ENCODE data around the gene FAM184B. TPM values are rescaled to one million over a fixed set of nuclear protein-coding genes. Genes with fewer than 3 reads are reported as not detected.

Gene FAM184B
- total and polyA plus RNA-seq, 2 of the 4 experiments (the other 2 are of a cell fraction) = 0.07 to 0.18 TPM

- no peaks in the 10 kb centered on the region for H3K79me1 ChIP-seq (ENCODE audit: low read depth in 1 of 2, low read length in 2 of 2)
- intact Hi-C loops (cut with micrococcal nuclease) = no loop called here
- H4K8ac ChIP-seq (ENCODE audit: low read depth in 2 of 2, low read length in 2 of 2) = no peak overlapping the region
- H2BK120ac ChIP-seq (ENCODE audit: low read depth, low read length) = no peak overlapping the region
- no peaks in the 10 kb centered on the region for H3K9me1 ChIP-seq (ENCODE audit: insufficient read depth, low read length)
- no peak overlapping the region for H4K5ac ChIP-seq (ENCODE audit: low read depth, low read length)
- H3K4ac ChIP-seq (ENCODE audit: low read depth, low read length) = no peak overlapping the region
- no peak overlapping the region for H3K56ac ChIP-seq (ENCODE audit: extremely low read depth, insufficient read depth, low read length)
- no peak overlapping the region for H2AFZ ChIP-seq (replicated peaks; ENCODE audit: low read length, poor library complexity)
- CTCF ChIA-PET = no interaction called here
- no peak overlapping the region for H2BK5ac ChIP-seq (ENCODE audit: low read depth, low read length, poor library complexity, severe bottlenecking)
- no peak overlapping the region for H4K91ac ChIP-seq (ENCODE audit: insufficient read depth, low read depth, low read length)
- no peak overlapping the region for H3K18ac ChIP-seq (ENCODE audit: low read depth, low read length)
- no peak overlapping the region for H3K14ac ChIP-seq (replicated peaks; ENCODE audit: low read depth, low read length)
- no peak overlapping the region for H2AK5ac ChIP-seq (ENCODE audit: low read depth, low read length)
- H2BK20ac ChIP-seq (ENCODE audit: low read depth, low read length) = no peak overlapping the region
- ATAC-seq (ENCODE audit: low read depth) (no peak), DNase-seq (no peak)
- in situ Hi-C loops (cut with MboI; ENCODE audit: low sequenced_read_pairs) = no loop called here
- BruUV-seq (replicated peaks) = no TSS peak
- H3K9me3 ChIP-seq (ENCODE audit: control insufficient read depth, insufficient read depth, low read length) = no peaks in the 10 kb centered on the region
- TF ChIP-seq USF2 (IDR thresholded peaks at IDR 0.05; ENCODE audit: low read depth, low read length) (no peak), CTCF (conservative IDR thresholded peaks at IDR 0.05; ENCODE audit: low read depth, low read length) (no peak), SMC3 (IDR thresholded peaks at IDR 0.05; ENCODE audit: low read depth, low read length) (no peak), MAZ (IDR thresholded peaks at IDR 0.05; ENCODE audit: borderline replicate concordance, low read depth, low read length) (no peak), CEBPB (IDR thresholded peaks at IDR 0.05; ENCODE audit: low read depth, low read length) (no peak), NFE2L2 (IDR thresholded peaks at IDR 0.05; ENCODE audit: low read depth, low read length) (no peak), CHD1 (IDR thresholded peaks at IDR 0.05; ENCODE audit: low read depth, low read length) (no peak), FOS (IDR thresholded peaks at IDR 0.05; ENCODE audit: low read depth, low read length) (no peak), MAFK (IDR thresholded peaks at IDR 0.05; ENCODE audit: low read depth, low read length) (no peak), POLR2A (IDR thresholded peaks at IDR 0.05; ENCODE audit: low read depth, low read length) (no peak), RCOR1 (IDR thresholded peaks at IDR 0.05; ENCODE audit: insufficient replicate concordance, low read length) (no peak), RFX5 (IDR thresholded peaks at IDR 0.05; ENCODE audit: low read depth, low read length) (no peak), RAD21 (IDR thresholded peaks at IDR 0.05; ENCODE audit: low read length) (no peak), ELK1 (IDR thresholded peaks at IDR 0.05; ENCODE audit: borderline replicate concordance, low read depth, low read length) (no peak), MXI1 (IDR thresholded peaks at IDR 0.05; ENCODE audit: borderline replicate concordance, low read depth, low read length) (no peak)
- H3K23ac ChIP-seq (ENCODE audit: low read depth, low read length) = no peak overlapping the region
- H4K20me1 ChIP-seq (ENCODE audit: insufficient read depth, low read length) = no peaks in the 10 kb centered on the region
- no peaks in the 10 kb centered on the region for H3K36me3 ChIP-seq (ENCODE audit: control insufficient read depth, insufficient read depth, low read length)
- no peak overlapping the region for H2BK15ac ChIP-seq (ENCODE audit: low read depth, low read length)
- peaks cover 5% of the 10 kb centered on the region; the same call in 1 of the 2 replicates for H3K4me1 ChIP-seq (ENCODE audit: control insufficient read depth, insufficient read depth, low read length)
- dilution Hi-C loops (cut with HindIII; ENCODE audit: low sequenced_read_pairs, unreplicated experiment) = no loop called here
- no peak overlapping the region for H3K4me3 ChIP-seq (ENCODE audit: insufficient read depth, low read depth, low read length)
- no peak overlapping the region for H3K4me2 ChIP-seq (ENCODE audit: low read depth, low read length)
- H2AK9ac ChIP-seq (replicated peaks; ENCODE audit: low read depth, low read length, poor library complexity) = no peak overlapping the region
- no peak overlapping the region for H3K27ac ChIP-seq (ENCODE audit: insufficient read depth, low read length)
- no peak overlapping the region for H3K9ac ChIP-seq (ENCODE audit: low read depth, low read length)
- no CpG with 5 or more reads among the region's 3 CpGs for WGBS, 2 experiments (ENCODE audit: extremely low coverage in 2 of 2, insufficient read length in 1 of 2)
- H3K27me3 ChIP-seq (ENCODE audit: control insufficient read depth, insufficient read depth, low read length) = peaks cover 25% of the 10 kb centered on the region
- POLR2A ChIA-PET (ENCODE audit: unreplicated experiment) = no interaction called here
Observed at GRCh38 chr4:17778431-17778830, 3.0 kb downstream of the FAM184B start.
